ENCODE results near the gene CYP27B1. TPM values are rescaled to one million over a fixed set of nuclear protein-coding genes. Genes with fewer than 3 reads are reported as not detected.

The CYP27B1 gene
- total and polyA plus RNA-seq, 4 experiments from 2014 or later = 0.55 to 1.4 (median 0.78) TPM

DNA sequence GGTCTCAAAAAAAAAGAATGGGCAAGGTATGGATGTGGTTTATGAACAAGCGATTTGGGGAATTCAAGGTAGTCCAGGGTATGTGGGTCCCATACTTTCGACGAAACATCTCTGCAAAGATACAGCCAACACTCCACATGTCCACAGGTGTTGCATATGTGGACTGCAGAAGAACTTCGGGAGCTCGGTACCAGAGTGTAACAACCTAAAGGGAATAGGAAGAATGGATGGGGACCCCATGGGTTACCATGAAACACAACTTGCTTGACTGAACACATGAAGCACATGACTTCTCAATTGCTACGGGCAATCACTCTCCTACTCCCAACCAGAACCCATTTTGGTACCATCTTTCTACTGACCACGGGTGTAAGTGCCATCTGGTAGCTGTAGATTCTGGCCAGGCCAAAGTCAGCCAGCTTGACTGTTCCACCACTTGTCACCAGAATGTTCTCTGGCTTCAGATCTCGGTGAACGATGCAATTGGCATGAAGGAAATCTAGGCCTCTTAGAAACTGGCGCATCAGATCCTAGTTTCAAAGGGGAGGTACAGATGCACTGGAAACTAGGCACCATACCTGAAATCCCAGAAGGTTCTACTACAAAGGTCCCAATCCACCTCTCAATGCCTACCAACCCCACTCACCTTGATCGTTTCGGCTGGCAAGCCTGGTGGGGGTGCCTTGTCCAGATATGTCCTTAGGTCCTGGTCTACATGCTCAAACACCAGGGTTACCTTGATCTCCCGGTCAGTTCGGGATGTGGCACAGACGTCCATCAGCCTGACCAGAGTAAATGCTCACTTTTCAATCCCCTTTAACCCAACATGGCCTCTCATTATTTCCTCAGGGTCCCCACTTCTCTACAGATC lies 16.1 kb downstream of the CYP27B1 start:
- no peak for DNase-seq
- H3K4me1 Mint-ChIP-seq = peaks cover 42 to 54% (median 49%) of the 10 kb centered on the region in 4 donors
- Histone ChIP-seq H3K4me3 (ENCODE audit: low read length in 2 of 2) (peak overlapping the region; percentile 30 to 80), H3K27ac (ENCODE audit: low read depth, low read length) (peak overlapping the region; percentile 82), H3K27me3 (ENCODE audit: insufficient read depth, low read length) (no peaks in the 10 kb centered on the region), H3K36me3 (ENCODE audit: insufficient read depth, low read length) (peaks cover 25% of the 10 kb centered on the region), H3K9me3 (ENCODE audit: control insufficient read depth in 1 of 2, low read length in 2 of 2) (no peaks in the 10 kb centered on the region), H3K4me1 (ENCODE audit: insufficient read depth, low read length) (peaks cover 43% of the 10 kb centered on the region)
- H3K27me3 Mint-ChIP-seq = no peaks in the 10 kb centered on the region
- H3K4me3 Mint-ChIP-seq = peak overlapping the region; percentile 39 to 98 (median 89)
- intact Hi-C loops (cut with micrococcal nuclease) = loop anchor here (5.0 kb wide), 2 partner anchors 97 to 663 kb away; partner anchors contain the start of genes CTDSP2 and NAB2
- POLR2A ChIA-PET (ENCODE audit: partially characterized antibody) = interaction anchor here (1.4 to 2.1 kb wide), 2 partner anchors 9 to 227 kb away, joined by 4 to 9 read pairs; no protein-coding TSS in a partner anchor
- no peaks in the 10 kb centered on the region for H3K9me3 Mint-ChIP-seq
- peak overlapping the region; percentile 87 to 100 (median 99) for H3K27ac Mint-ChIP-seq
- peaks cover 19 to 41% of the 10 kb centered on the region in 2 donors for H3K36me3 Mint-ChIP-seq
- CTCF ChIA-PET (ENCODE audit: partially characterized antibody) = interaction anchor here (0.7 to 1.4 kb wide), 3 partner anchors 8 to 9 kb away, joined by 3 to 5 read pairs (median 3); no protein-coding TSS in a partner anchor

DNA sequence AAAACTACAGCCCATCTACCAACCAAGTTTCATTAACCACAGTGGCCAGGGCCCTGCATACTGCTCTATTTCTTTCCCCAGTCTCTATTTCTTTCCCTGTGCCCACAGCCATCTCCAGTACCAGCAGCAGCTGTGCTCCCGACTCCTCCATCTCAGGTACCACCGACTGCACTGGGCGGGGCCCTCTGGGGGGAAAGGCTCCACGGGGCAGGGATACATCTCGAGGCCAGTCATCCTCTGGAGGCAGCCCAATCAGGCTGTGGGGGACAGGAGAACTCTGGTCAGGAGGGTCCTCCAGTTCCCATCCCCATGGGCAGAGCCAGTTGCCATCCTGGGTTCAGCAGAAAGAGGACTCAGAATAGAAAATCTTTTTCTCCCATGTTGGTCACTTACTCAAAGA lies 17.8 kb downstream of the CYP27B1 start:
- Mint-ChIP-seq H3K9me3 (peaks cover 0 to 2% (median 0%) of the 10 kb centered on the region in 8 donors), H3K4me3 (peak overlapping the region in 1 of 8 donors; percentile 24), H3K4me1 (peaks cover 46 to 63% (median 56%) of the 10 kb centered on the region in 4 donors), H3K27me3 (no peaks in the 10 kb centered on the region), H3K27ac (no peak overlapping the region), H3K36me3 (peaks cover 19 to 46% of the 10 kb centered on the region in 2 donors)
- peaks cover 25% of the 10 kb centered on the region for H3K36me3 ChIP-seq (ENCODE audit: insufficient read depth, low read length)
- no peak overlapping the region for H3K4me3 ChIP-seq (ENCODE audit: low read length in 2 of 2)
- H3K27me3 ChIP-seq (ENCODE audit: insufficient read depth, low read length) = no peaks in the 10 kb centered on the region
- ChIA-PET POLR2A (ENCODE audit: partially characterized antibody) (interaction anchor here (2.1 kb wide), 1 partner anchor 8 kb away, joined by 9 read pairs; no protein-coding TSS in a partner anchor), CTCF (ENCODE audit: partially characterized antibody) (interaction anchor here (1.4 kb wide), 1 partner anchor 11 kb away, joined by 5 read pairs; no protein-coding TSS in a partner anchor)
- peaks cover 49% of the 10 kb centered on the region for H3K4me1 ChIP-seq (ENCODE audit: insufficient read depth, low read length)
- DNase-seq = no peak
- H3K9me3 ChIP-seq (ENCODE audit: control insufficient read depth in 1 of 2, low read length in 2 of 2) = no peaks in the 10 kb centered on the region
- H3K27ac ChIP-seq (ENCODE audit: low read depth, low read length) = no peak overlapping the region
- intact Hi-C loops (cut with micrococcal nuclease) = no loop called here

- DNase-seq = no peak
- Histone ChIP-seq H3K9me3 (ENCODE audit: control insufficient read depth in 1 of 2, low read length in 2 of 2) (no peaks in the 10 kb centered on the region), H3K36me3 (ENCODE audit: insufficient read depth, low read length) (peaks cover 25% of the 10 kb centered on the region), H3K4me1 (ENCODE audit: insufficient read depth, low read length) (peaks cover 43% of the 10 kb centered on the region), H3K27me3 (ENCODE audit: insufficient read depth, low read length) (no peaks in the 10 kb centered on the region), H3K27ac (ENCODE audit: low read depth, low read length) (peak overlapping the region; percentile 93), H3K4me3 (ENCODE audit: low read length in 2 of 2) (peak overlapping the region in 1 of 2 donors; percentile 72)
- no peaks in the 10 kb centered on the region for H3K27me3 Mint-ChIP-seq
- H3K4me1 Mint-ChIP-seq = peaks cover 26 to 53% (median 41%) of the 10 kb centered on the region in 4 donors
- peaks cover 19 to 44% of the 10 kb centered on the region in 2 donors for H3K36me3 Mint-ChIP-seq
- ChIA-PET CTCF (ENCODE audit: partially characterized antibody) (interaction anchor here (1.4 to 6.3 kb wide), 3 partner anchors 10 to 111 kb away, joined by 3 to 51 read pairs (median 12); partner anchors contain the start of gene MARCHF9), POLR2A (ENCODE audit: partially characterized antibody) (interaction anchor here (1.3 to 2.3 kb wide), 7 partner anchors 8 to 156 kb away, joined by 3 to 17 read pairs (median 13); partner anchors contain the start of genes EEF1AKMT3 and METTL1)
- peaks cover 0 to 2% (median 0%) of the 10 kb centered on the region in 8 donors for H3K9me3 Mint-ChIP-seq
- intact Hi-C loops (cut with micrococcal nuclease) = no loop called here
- H3K27ac Mint-ChIP-seq = peak overlapping the region; percentile 88 to 99 (median 97)
- peak overlapping the region; percentile 86 to 97 (median 92) for H3K4me3 Mint-ChIP-seq
These were observed 20.9 kb downstream of the CYP27B1 start for GRCh38 chr12:57746025-57746424.

DNA sequence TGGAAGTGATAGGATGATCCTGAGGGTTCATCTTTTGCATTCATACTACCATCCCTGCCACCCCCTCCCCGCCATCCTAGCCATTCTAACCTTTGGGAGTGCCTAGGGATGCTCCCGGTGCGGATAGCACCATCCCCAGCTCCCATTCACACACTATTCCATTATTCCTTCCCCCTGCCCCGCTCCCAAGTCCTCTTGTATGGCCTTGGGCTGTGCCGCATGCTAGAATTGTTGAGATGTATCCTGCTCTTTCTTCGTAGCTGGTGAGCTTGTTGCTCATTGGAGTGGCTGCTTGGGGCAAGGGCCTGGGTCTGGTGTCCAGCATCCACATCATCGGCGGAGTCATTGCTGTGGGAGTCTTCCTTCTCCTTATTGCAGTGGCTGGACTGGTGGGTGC lies 21.4 kb downstream of the CYP27B1 start:
- peaks cover 25% of the 10 kb centered on the region for H3K36me3 ChIP-seq (ENCODE audit: insufficient read depth, low read length)
- peak overlapping the region; percentile 86 to 97 (median 92) for H3K4me3 Mint-ChIP-seq
- no peaks in the 10 kb centered on the region for H3K27me3 ChIP-seq (ENCODE audit: insufficient read depth, low read length)
- peaks cover 0 to 2% (median 0%) of the 10 kb centered on the region in 8 donors for H3K9me3 Mint-ChIP-seq
- CTCF ChIA-PET (ENCODE audit: partially characterized antibody) = interaction anchor here (1.1 to 6.3 kb wide), 8 partner anchors 9 to 160 kb away, joined by 3 to 51 read pairs (median 4); partner anchors contain the start of genes MARCHF9 and OS9
- H3K4me1 Mint-ChIP-seq = peaks cover 30 to 54% (median 40%) of the 10 kb centered on the region in 4 donors
- no peaks in the 10 kb centered on the region for H3K9me3 ChIP-seq (ENCODE audit: control insufficient read depth in 1 of 2, low read length in 2 of 2)
- H3K27me3 Mint-ChIP-seq = no peaks in the 10 kb centered on the region
- intact Hi-C loops (cut with micrococcal nuclease) = no loop called here
- no peak for DNase-seq
- peak overlapping the region; percentile 72 to 83 for H3K4me3 ChIP-seq (ENCODE audit: low read length in 2 of 2)
- H3K4me1 ChIP-seq (ENCODE audit: insufficient read depth, low read length) = peaks cover 43% of the 10 kb centered on the region
- H3K27ac ChIP-seq (ENCODE audit: low read depth, low read length) = peak overlapping the region; percentile 93
- H3K27ac Mint-ChIP-seq = peak overlapping the region; percentile 88 to 99 (median 97)
- POLR2A ChIA-PET (ENCODE audit: partially characterized antibody) = interaction anchor here (0.9 to 2.3 kb wide), 16 partner anchors 8 to 265 kb away, joined by 3 to 17 read pairs (median 5); partner anchors contain the start of genes ARHGAP9, EEF1AKMT3 and METTL1
- H3K36me3 Mint-ChIP-seq = peaks cover 18 to 47% of the 10 kb centered on the region in 2 donors

DNA sequence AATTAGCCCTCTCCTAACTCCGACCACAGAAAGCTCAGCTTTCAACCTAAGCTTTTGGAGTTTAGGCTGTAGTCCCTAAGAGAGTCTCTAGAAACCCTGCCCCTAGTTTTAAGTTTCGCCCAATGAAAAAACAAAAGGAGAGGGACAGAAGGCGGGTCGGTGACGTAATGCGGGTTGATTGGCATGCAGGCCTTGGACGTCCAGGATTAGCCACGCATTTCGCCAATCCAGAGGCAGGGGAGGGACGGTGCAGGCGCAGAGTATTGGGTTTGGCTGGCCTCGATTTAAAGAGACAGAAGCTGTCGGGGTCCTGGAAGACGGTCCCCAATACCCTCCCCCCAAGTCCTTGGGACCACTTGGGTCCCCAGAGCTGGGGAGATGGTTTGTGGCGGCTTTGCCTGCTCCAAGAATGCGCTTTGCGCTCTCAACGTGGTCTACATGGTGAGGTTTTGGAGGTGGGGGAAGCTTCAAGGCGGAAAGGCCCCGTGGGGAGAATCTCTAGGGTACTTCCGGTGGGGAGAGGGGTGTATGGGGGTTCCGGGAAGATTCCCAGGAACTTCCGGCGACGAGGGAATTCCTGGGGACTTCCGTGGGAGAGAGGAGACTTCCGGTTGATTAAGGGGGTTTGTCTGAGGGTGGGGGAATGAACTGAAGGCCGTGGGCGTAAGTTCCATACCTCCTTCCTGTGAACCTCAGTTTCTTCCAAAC lies 21.9 kb downstream of the CYP27B1 start, which contains the start of gene TSPAN31:
Gene TSPAN31 (plus strand): TSS at position 263 of the 708 bp plus-strand sequence. CDS start 116 bp downstream, at position 379.
- Mint-ChIP-seq H3K36me3 (peaks cover 14 to 43% of the 10 kb centered on the region in 2 donors), H3K27me3 (no peaks in the 10 kb centered on the region), H3K9me3 (peaks cover 0 to 2% (median 0%) of the 10 kb centered on the region in 8 donors), H3K27ac (peak within 1 kb of the TSS; percentile 88 to 99 (median 97)), H3K4me3 (peak within 1 kb of the TSS; percentile 86 to 97 (median 92)), H3K4me1 (peaks cover 30 to 58% (median 43%) of the 10 kb centered on the region in 4 donors)
- Histone ChIP-seq H3K4me1 (ENCODE audit: insufficient read depth, low read length) (peaks cover 49% of the 10 kb centered on the region), H3K4me3 (ENCODE audit: low read length in 2 of 2) (peak within 1 kb of the TSS; percentile 72 to 83), H3K27me3 (ENCODE audit: insufficient read depth, low read length) (no peaks in the 10 kb centered on the region), H3K36me3 (ENCODE audit: insufficient read depth, low read length) (peaks cover 25% of the 10 kb centered on the region), H3K9me3 (ENCODE audit: control insufficient read depth in 1 of 2, low read length in 2 of 2) (no peaks in the 10 kb centered on the region), H3K27ac (ENCODE audit: low read depth, low read length) (peak within 1 kb of the TSS; percentile 93)
- DNase-seq = peak; percentile 91 to 98 (median 95)
- CTCF ChIA-PET (ENCODE audit: partially characterized antibody) = interaction anchor here (1.1 to 6.3 kb wide), 10 partner anchors 9 to 161 kb away, joined by 3 to 51 read pairs (median 4); partner anchors contain the start of genes MARCHF9 and OS9
- intact Hi-C loops (cut with micrococcal nuclease) = loop anchor here (1.0 to 5.0 kb wide), 3 partner anchors 7 to 283 kb away; partner anchors contain the start of genes ARHGAP9 and CDK4
- POLR2A ChIA-PET (ENCODE audit: partially characterized antibody) = interaction anchor here (0.8 to 2.3 kb wide), 23 partner anchors 9 to 268 kb away, joined by 3 to 17 read pairs (median 5); partner anchors contain the start of genes ARHGAP9, CYP27B1, EEF1AKMT3 and MBD6

DNA sequence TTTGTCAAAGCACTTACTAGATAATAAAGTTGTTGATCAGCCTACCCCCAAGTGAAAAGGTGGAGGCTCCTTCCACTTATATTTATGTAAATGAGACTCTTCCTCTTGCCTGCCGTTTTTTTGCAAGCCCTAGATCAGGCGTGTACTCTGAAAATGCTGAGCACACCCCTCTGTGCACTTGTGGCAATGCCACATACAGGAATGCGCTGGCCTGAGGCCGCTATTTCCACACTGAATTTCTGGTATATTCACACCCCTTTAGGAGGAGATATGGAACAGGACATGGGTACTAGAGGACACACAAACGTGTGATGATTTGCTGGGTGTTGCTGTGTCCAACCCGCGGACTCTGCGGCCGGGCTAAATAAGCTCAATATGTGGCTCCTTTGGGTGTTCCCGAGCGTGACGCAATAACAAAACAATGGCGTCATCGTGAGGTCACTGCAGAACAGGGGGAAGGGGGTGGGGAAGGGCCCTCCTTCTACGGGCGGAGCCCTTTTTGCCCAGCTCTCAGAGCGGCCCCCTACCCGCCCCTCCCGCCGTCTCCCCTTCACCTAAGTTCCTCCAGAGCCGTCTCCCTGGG lies 22.6 kb downstream of the CYP27B1 start:
- H3K9me3 ChIP-seq (ENCODE audit: control insufficient read depth in 1 of 2, low read length in 2 of 2) = no peaks in the 10 kb centered on the region
- Mint-ChIP-seq H3K4me1 (peaks cover 32 to 64% (median 48%) of the 10 kb centered on the region in 4 donors), H3K9me3 (peaks cover 0 to 2% (median 0%) of the 10 kb centered on the region in 8 donors), H3K4me3 (peak overlapping the region; percentile 86 to 97 (median 92)), H3K27me3 (no peaks in the 10 kb centered on the region), H3K36me3 (peaks cover 16 to 46% of the 10 kb centered on the region in 2 donors), H3K27ac (peak overlapping the region; percentile 88 to 99 (median 97))
- POLR2A ChIA-PET (ENCODE audit: partially characterized antibody) = interaction anchor here (0.8 to 2.3 kb wide), 23 partner anchors 8 to 267 kb away, joined by 3 to 17 read pairs (median 5); partner anchors contain the start of genes ARHGAP9, CDK4, CYP27B1 and EEF1AKMT3
- H3K4me1 ChIP-seq (ENCODE audit: insufficient read depth, low read length) = peaks cover 55% of the 10 kb centered on the region
- intact Hi-C loops (cut with micrococcal nuclease) = loop anchor here (1.0 to 5.0 kb wide), 3 partner anchors 8 to 282 kb away; partner anchors contain the start of genes ARHGAP9 and CDK4
- DNase-seq = peak in 2 of 5 donors; percentile 76 to 82
- peak overlapping the region; percentile 72 to 83 for H3K4me3 ChIP-seq (ENCODE audit: low read length in 2 of 2)
- no peaks in the 10 kb centered on the region for H3K27me3 ChIP-seq (ENCODE audit: insufficient read depth, low read length)
- peak overlapping the region; percentile 93 for H3K27ac ChIP-seq (ENCODE audit: low read depth, low read length)
- H3K36me3 ChIP-seq (ENCODE audit: insufficient read depth, low read length) = peaks cover 22% of the 10 kb centered on the region
- CTCF ChIA-PET (ENCODE audit: partially characterized antibody) = interaction anchor here (1.1 to 6.3 kb wide), 11 partner anchors 10 to 161 kb away, joined by 3 to 51 read pairs (median 4); partner anchors contain the start of genes MARCHF9 and OS9

Measured in CD4-positive, alpha-beta memory T cell (primary cell).